Right ventricle myocardium superior (tissue), 1 donor: ENCODE results near the gene TIMM9. TPM values are rescaled to one million over a fixed set of nuclear protein-coding genes. Genes with fewer than 3 reads are reported as not detected.
"Not testable (repeated sequence)": the region's sequence is repeated elsewhere in the genome, so short reads cannot be mapped to it uniquely, and the experiment has no call there.

Experiments used
- ATAC-seq: fragments of 200-7000 bp; cut with Tn5 transposase; one replicate; pipeline ENCODE4 v1.9.1; 2020; ENCODE audit warnings: mild to moderate bottlenecking; ENCODE audit not compliant: poor library complexity
- DNase-seq: peaks from one replicate; pipeline ENCODE4 v3.0.0-alpha.2; 2020
- intact Hi-C: fragments of 100-400 bp; cut with DNase I; formaldehyde crosslinking; loops from one replicate; pipeline ENCODE4 v1.11.2; 2022
- total RNA-seq: library from RNA; stranded (reverse); fragmentation: NEBNext Ultra II Directional; extraction: Animal tissue kit (Norgen Biotek cat#: 25700); gene quantifications from one replicate; pipeline ENCODE4 v1.2.1, GENCODE V29; 2021
- donor health status: DM: no; HTN: yes; CAD: no; lungs with severe emphysema.

Gene TIMM9
- total RNA-seq, 1 donor from 2014 or later, result 27.6 TPM

GRCh38 chr14:58408681-58409215 lies 18.6 kb downstream of the TIMM9 start:
- DNase-seq (no peak), ATAC-seq (no peak)
- intact Hi-C loops, result no loop called here

GRCh38 chr14:58401587-58401986 lies 25.7 kb downstream of the TIMM9 start:
- DNase-seq (no peak), ATAC-seq (no peak)
- intact Hi-C loops, result no loop called here

- intact Hi-C loops, result no loop called here
- no peak for DNase-seq
- ATAC-seq, result no peak
Observed at GRCh38 chr14:58398895-58399294, 28.4 kb downstream of the TIMM9 start.

- ATAC-seq (no peak), DNase-seq (no peak)
- intact Hi-C loops, result no loop called here
Observed at GRCh38 chr14:58398495-58398894, 28.8 kb downstream of the TIMM9 start.

- intact Hi-C loops, result no loop called here
- ATAC-seq (no peak), DNase-seq (no peak)
Observed at GRCh38 chr14:58397156-58397555, 30.2 kb downstream of the TIMM9 start.

GRCh38 chr14:58395812-58396788 lies 31.2 kb downstream of the TIMM9 start, which contains the start of gene TOMM20L:
TSS of gene TOMM20L (plus strand) at chr14:58395930. CDS start at chr14:58395958, 28 bp downstream.
- DNase-seq (peak; percentile 87), ATAC-seq (peak; percentile 98)
- intact Hi-C loops, result no loop called here

- DNase-seq (no peak), ATAC-seq (no peak)
- intact Hi-C loops, result no loop called here
Observed at GRCh38 chr14:58395562-58395811, 31.8 kb downstream of the TIMM9 start.

- ATAC-seq, result no peak
- intact Hi-C loops, result no loop called here
- DNase-seq, result no peak
Observed at GRCh38 chr14:58390830-58391229, 36.5 kb downstream of the TIMM9 start.

- DNase-seq (no peak), ATAC-seq (no peak)
- intact Hi-C loops, result no loop called here
Observed at GRCh38 chr14:58376791-58377190, 50.5 kb downstream of the TIMM9 start.

- ATAC-seq (no peak), DNase-seq (no peak)
- intact Hi-C loops, result no loop called here
Observed at GRCh38 chr14:58368956-58369355, 58.4 kb downstream of the TIMM9 start.

GRCh38 chr14:58367296-58367695 lies 60.0 kb downstream of the TIMM9 start:
- DNase-seq, result no peak

GRCh38 chr14:58364316-58364715 lies 63.0 kb downstream of the TIMM9 start:
- ATAC-seq (no peak), DNase-seq (no peak)
- intact Hi-C loops, result no loop called here

More at GRCh38 chr14:58367296-58367695, 60.0 kb downstream of the TIMM9 start:
- no peak for ATAC-seq
- intact Hi-C loops, result no loop called here

- ATAC-seq (peak; percentile 53), DNase-seq (no peak)
- intact Hi-C loops, result no loop called here
Observed at GRCh38 chr14:58362798-58363412, 64.4 kb downstream of the TIMM9 start.

GRCh38 chr14:58362272-58362671 lies 65.1 kb downstream of the TIMM9 start:
- ATAC-seq, intact Hi-C loops, DNase-seq: not testable (repeated sequence)

Other genes with a start within 250 kb of the TIMM9 start
- gene ACTR10, start 227.4 kb downstream of the TIMM9 start, total RNA-seq, result 68.5 TPM
- 162 TPM for gene PSMA3, start 182.7 kb downstream of the TIMM9 start, total RNA-seq
- gene ARID4A, start 129.0 kb downstream of the TIMM9 start, total RNA-seq, result 15.4 TPM
- gene TOMM20L, start 31.6 kb downstream of the TIMM9 start, total RNA-seq, result not detected
- gene KIAA0586, start 188 bp upstream of the TIMM9 start, total RNA-seq, result 9.8 TPM
- gene DACT1, start 210.4 kb upstream of the TIMM9 start, total RNA-seq, result 2.4 TPM